ENCODE data around the gene SLC35E2B.
"Not testable (repeated sequence)": the region's sequence is repeated elsewhere in the genome, so short reads cannot be mapped to it uniquely, and the experiment has no call there.

SLC35E2B gene

DNA sequence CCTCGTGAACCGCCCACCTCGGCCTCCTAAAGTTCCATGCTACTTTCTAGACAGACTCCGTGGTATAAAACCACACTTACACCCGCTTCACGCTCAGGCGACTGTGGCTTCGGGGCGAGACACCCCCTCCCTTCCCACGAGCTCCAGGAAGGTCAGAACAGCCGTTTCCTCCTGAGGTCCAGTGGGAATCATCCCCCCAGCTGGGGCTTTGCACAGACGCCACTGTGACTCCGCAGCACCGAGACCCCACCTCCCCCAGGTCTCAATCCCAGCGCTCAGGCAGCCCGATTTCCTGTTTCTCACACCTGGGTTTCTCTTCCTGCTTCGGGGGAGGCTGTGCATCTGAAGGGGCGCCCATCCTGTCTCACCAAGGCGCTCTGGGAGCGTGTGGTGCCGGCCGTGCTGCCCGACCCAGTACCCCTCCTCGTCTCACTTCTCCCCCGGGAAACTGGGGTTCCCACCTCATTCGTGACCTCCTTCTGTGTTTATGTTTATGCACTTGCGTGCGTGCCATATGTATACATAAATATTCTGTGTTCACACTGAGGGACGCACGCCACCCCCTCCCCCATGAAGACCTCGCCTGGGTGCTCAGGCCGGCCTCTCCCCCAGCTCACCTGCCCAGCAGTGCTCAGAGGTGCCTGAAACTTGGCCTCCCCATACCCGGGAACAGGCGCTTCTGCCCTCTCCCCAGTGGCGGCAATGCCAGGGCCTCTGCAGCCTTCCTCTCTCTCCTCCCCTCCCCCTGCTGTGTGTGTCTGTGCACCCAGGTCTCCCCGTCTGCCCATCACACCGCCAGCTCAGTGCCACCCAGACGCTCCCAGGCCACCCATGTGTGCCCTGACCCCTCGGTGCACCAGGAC, 14.6 kb downstream of the SLC35E2B start:
- in situ Hi-C loops (cut with HindIII; ENCODE audit: low sequenced_read_pairs), result no loop called here

DNA sequence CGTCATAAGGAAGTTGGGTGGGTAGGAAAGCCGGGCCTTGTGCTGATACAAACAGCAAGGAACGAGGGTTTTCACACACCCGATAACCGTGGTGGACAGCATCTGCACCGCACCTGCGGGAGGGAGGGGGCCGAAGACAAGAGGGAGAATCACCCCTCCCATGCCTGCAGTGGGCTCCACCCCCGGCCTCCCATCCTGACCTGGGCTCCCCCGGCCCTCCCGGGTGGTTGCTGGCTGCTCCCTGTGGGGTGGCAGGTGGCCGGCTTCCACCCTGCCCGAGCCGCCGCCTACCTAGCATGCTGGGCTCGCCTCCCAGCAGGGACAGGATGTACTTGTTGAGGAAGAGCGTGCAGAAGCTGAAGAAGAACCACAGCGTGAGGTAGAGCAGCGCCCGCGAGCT, 16.5 kb downstream of the SLC35E2B start:
- in situ Hi-C loops (cut with HindIII; ENCODE audit: low sequenced_read_pairs), result not testable (repeated sequence)

DNA sequence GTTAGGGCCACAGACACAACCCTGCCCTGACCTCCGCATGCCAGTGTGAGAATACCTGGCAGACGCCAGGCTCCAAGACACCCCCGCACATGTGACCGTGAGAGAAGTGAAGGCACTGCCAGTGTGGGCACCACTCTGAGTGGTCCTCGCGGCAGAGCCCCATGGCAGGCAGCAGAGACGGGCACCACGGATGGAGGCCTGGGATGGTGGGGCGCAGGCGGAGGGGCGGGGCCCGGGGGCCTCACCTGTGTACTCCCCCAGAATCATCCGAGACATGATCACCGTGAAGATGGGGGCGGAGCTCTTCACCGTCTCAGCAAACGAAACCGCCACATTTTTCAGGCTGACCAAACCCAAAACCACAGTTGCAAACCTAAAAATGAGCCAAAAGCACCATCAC, 17.4 kb downstream of the SLC35E2B start:
- in situ Hi-C loops (cut with HindIII; ENCODE audit: low sequenced_read_pairs), result not testable (repeated sequence)

DNA sequence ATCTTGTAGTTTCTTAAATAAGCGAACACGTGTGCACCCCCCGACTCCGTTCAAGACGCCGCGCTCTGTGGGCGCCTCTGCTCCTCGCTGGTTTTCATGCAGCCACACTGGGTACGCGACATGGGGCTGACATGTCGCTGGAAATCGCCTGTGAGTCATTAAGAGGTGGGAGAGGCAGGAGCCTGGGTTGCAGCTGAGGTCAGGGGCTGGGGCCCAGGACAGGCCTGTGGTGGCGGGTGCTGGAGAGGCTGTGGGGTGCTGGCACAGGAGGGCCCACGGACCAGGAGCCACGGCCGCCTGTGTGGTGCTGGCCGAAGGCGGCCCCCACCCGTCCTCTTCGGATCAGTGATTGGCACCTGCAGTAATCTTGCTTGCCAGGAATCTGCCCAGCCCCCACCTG, 17.8 kb downstream of the SLC35E2B start:
- in situ Hi-C loops (cut with HindIII; ENCODE audit: low sequenced_read_pairs), result not testable (repeated sequence)

DNA sequence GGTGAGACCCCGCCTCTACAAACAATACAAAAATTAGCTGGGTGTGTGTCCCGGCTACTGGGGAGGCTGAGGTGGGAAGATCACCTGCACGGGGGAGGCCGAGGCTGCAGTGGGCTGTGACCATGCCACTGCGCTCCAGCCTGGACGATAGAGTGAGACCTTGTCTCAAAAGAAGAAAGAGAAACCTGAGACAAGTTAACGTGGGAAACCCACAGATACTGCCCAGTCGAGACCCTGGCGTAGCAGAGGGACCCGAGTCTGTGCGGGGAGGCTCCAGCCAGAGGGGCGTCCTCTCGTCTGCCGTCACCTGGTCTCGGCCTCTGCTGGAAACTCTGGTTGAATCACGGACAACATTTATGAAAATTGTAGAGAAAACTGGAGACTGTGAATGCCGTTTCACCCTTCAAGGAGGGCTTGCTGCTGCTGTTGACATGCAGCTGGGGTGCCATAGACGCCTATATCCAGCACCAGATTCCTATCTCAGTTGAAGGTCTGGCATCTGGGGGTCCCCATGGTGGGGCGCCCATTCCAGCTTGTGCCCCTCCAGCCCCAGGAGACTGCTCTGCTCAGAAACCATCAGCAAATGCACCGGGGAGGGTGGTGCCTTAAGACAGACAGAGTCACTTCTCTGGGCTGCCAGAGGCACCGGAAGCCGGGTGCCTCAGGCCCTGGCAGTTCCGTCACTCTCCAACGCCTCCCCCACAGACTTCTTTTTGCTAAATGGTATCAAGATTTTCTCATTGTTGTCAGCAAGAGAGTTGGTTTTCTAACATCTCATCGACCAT, 20.2 kb downstream of the SLC35E2B start:
- in situ Hi-C loops (cut with HindIII; ENCODE audit: low sequenced_read_pairs), result no loop called here

DNA sequence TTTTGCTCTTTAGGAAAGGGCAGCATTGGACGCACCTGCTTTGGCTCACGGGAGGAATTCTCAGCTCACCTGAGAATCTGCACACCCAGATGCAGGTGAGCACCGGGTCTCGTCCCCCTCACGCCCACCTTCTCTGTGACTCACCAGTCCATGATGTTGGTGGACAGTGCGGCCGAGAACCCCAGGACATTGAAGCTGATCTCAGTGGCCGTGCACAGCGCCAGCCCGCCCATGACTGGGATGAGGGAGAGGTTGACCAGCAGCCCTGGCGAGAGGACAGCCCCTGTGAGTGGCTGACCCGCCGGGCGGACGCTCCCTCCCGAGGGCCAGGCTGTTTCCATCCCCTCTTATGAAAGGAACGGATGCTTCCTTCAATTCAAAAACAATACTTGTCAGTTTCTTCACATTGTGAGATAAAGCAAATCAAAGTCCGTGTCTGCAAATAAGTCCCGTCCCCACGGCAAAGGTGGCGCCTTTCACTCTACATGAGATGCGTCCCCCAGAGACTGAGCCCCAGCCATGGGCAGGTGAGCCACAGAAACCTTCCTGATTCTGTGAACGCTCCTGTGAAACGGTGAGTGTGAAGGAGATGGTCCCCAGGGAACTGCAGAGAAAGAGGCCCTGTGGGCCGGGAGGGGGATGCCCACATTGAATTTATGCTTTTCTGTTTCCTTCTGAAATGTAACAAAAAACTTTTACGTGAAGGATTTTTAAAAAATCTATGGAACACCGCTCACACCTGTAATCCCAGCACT, 21.1 kb downstream of the SLC35E2B start:
- in situ Hi-C loops (cut with HindIII; ENCODE audit: low sequenced_read_pairs), result no loop called here

DNA sequence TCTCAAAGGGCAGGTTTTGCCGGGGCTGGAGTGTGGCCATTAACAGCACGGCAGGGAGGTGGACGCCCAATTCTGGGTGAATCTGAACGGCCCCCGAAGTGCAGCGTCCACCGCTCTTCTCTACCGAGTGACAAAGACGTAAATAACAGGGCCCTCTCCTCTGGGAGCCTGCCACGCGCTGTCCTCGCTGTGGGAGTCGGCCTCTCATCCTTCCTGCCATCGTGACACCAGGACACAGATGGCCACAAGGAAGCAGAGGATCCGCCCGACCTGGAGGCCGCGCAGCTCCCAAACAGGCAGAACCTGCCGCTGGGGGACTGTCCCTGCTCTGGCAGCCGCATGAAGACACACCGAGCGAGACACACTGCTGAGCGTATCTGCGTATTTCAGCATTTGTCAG, 21.7 kb downstream of the SLC35E2B start:
- in situ Hi-C loops (cut with HindIII; ENCODE audit: low sequenced_read_pairs), result no loop called here

DNA sequence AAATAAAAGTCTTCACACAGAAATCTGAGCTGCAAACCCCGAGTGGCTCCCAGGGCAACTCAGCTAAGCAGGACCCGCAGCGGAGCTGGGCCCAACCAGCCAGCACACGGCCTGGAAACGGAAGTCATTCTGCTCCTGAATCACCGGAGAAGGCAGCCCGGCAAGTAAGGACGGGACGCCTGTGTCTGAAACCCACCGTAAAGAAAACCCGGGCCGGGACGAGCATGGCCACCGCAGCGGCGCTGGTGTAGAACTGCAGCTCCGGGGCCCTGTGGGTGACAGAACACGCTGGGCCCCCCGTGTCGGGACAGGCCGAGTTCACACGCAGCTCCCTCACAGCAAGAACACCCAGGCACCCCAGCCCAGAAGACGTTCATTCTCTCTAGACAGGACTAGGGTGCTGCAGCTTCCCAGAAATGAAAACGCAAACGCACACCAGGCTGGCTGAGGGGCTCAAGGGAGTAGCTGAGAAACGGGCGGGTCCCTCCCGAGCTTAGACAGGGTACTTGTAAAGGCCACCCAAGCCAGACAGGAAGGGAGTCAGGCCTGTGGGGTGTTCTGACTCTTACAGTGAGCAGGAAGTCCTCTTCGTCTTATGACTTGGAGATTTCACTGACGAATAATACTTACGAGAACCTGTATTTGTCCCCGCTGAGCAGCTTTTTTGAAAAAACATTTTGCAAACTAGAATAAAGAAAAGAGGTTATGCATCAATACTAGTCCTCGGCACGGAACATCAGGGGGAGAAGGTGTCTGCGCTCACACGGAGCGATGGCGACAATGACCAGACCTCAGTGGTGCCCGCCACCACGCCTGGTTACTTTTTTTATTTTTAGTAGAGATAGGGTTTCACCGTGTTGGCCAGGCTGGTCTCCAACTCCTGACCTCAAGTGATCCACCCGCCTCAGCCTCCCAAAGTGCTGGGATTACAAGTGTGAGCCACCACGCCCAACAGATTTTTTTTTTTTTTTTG, 22.8 kb downstream of the SLC35E2B start:
- in situ Hi-C loops (cut with HindIII; ENCODE audit: low sequenced_read_pairs), result no loop called here

DNA sequence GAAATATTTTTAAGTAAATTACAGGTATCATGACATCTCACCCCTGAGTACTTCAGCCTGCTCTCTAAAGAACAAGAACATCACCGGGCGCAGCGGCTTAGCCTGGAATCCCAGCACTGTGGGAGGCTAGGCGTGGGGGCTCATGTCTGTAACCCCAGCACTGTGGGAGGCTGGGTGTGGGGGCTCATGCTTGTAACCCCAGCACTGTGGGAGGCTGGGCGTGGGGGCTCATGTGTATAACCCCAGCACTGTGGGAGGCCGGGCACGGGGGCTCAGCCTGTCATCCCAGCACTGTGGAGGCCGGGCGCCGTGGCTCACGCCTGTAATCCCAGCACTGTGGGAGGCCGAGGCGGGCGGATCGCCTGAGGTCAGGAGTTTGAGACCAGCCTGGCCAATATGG, 26.1 kb downstream of the SLC35E2B start:
- in situ Hi-C loops (cut with HindIII; ENCODE audit: low sequenced_read_pairs), result no loop called here

DNA sequence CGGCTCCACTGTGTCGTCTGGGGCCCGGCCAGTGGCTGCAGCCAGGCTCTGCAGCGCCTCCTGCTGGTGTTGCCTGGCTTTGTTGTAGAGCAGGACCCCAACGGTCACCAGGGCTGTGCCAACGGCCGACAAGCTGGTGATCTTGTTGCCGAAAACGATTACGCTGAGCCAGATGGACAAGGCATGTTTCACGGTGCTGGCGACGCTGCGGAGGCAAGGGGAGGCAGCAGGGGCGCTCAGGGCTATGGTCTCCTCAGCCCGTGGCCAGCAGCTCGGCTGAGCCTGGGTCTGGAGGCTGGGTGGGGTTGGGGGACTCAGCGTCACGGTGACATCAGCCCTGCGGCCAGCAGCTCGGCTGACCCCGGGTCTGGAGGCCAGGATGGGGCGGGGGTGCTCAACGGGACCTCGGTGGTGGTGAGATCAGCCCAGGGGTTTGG, 26.8 kb downstream of the SLC35E2B start:
- in situ Hi-C loops (cut with HindIII; ENCODE audit: low sequenced_read_pairs), result no loop called here

DNA sequence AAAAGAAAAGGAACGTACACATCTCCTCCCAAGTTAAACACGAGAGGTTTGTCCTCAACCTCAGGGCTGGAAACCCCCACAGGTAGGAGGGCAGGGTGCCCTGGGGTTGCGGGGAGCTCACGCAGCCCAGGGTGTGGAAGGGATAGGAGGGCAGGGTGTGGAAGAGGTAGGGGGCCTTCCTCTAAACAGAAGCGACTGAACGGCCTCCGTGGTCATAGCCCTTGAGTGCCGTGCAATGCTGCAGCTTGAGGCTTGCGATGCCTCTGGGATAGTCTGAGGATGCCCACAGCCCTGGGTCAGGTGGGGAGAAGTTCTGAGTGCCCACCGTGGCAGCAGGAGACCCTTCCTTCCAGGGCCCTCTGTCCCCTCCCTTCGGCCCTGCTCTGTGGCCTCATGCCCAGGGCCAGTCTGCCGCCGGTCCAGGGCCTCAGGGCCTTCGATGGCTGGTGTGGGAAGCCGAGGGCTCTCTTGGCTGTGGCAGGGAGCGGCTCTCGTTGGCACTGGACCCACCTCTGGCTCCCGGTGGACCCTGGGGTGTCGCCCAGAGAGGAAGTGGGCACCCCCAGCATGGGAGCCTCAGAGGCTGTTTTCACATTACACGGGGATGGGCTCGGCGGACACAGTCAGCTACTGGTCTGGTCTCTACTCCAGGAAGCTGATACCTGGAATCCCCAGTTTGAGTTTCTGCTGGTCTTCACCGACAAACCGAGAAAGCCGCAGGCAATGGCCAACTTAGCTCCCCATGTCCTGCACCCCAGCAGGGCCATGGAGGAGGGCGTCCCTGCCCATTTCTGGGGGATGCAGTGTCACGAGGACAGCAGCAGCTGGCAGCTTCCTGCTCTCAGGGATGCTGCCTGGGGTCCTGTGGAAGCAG, 27.4 kb downstream of the SLC35E2B start:
- in situ Hi-C loops (cut with HindIII; ENCODE audit: low sequenced_read_pairs), result no loop called here

DNA sequence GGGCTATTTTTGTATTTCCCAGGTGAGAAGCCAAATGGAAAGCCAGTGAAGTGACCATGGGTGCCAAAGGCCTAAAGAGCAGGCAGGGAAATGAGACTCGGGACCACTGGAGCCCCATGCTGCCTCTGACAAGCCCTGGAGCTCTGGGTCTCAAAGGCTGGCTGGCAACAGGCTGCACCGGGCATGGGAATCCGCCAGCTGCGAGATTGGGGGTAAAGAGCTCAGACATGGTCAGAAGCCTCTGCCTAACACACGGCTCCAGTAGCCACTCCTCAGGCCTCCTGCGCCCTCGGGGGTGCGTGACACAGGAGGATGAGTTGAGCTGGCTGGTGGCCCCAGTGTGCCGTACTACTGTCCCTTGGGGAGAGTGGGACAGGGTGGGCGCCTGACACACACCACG, 28.3 kb downstream of the SLC35E2B start:
- in situ Hi-C loops (cut with HindIII; ENCODE audit: low sequenced_read_pairs), result not testable (repeated sequence)

DNA sequence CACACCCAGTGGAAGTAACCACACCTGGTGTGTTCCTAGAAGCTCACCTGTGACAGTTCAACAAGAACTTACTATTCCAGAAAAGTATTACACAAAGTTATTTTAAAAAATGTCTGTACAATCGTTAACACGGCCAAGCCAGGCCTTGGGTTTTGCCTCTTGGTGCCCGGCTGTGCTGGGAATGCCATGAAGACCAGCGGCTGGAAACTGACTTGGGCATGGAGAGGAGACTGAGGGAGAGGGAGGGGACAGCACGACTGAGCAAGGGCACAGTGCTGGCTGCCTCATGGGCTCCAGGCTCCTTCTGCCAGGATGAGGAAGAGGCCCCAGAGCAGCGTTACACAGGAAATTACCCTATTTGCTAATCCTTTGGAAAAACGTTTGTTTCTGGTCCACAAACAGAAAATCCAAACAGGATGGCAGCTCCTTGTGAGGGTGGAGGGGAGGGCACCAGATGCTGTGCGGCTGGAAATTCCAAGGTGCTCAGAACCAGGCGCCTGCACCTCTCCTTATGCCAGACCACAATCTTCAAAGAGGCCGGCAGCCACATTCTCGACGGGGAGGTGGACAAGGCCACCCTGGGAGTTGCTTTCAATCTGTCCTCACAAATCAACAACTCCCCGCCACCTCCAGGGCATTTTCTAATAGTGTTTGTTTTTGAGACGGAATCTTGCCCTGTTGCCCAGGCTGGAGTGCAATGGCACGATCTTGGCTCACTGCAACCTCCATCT, 29.6 kb downstream of the SLC35E2B start:
- in situ Hi-C loops (cut with HindIII; ENCODE audit: low sequenced_read_pairs), result not testable (repeated sequence)

DNA sequence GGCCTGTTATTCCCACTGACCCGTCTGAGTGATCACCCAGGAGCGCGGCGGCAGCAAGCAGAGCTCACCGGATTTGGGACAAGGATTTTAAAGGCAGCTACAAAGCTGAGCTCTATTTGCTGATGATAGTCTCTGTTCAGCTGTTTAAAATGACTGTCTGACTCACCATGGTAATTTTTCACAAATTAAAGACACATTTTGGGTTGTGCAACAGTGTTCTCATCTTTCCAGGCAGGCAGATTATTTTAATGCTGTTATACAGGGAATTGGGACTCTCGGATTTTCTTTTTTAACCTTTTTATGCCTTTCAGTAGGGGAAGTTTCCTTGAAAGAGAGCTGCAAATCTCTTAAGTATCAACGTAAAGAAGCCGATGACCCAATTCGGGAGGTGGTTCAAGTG, 30.2 kb downstream of the SLC35E2B start:
- in situ Hi-C loops (cut with HindIII; ENCODE audit: low sequenced_read_pairs), result not testable (repeated sequence)

DNA sequence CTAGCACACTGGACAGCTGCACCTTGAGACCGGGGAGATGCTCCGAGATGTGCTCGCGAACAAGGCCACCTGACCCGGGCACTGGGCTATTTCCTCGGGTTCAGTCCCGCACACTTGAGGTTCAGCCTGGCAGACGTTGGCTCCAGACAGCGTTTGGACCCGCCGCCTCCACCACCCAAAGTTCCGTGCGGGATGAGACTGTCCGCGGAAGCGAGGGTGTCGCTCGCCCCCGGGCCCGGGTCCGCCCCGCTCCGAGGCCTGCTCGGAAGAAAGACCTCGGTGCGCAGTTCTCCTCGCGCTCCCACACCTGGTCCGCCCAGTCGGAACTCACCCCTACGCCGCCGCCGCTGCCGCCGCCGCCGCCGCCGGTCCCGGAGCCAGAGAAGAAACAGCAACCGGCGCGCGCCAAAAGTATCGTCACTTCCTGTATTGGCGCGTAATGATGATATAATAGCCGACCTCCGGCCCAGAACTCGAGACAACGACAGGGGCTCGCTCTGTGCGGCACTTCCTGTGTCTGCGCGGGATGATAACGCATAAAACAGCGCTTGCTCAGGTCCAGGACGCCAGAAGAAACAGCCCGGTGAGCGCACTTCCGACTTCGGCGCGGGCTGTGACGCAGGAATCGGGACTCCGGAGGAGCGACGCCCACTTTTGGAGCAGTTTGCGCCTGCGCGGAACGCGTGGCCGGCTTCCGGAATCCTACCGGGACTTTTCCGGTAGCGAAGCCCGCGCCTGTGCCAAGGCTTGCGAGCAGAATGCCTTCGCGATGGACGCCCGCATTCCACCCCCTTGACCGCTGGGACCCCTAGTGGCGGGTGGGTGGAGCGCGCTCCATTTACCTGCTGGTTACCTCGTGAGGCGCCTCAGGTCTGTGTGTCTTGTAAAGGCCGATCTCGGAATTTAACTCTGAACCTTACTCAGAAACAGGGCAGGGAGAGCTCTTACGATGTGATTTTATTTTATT, 33.7 kb downstream of the SLC35E2B start, which contains the start of gene CDK11B:
TSS of gene CDK11B (minus strand) at position 422 of the 967 bp plus-strand sequence. CDS start 1,519 bp downstream, outside the sequence.
- in situ Hi-C loops (cut with HindIII; ENCODE audit: low sequenced_read_pairs), result not testable (repeated sequence)

DNA sequence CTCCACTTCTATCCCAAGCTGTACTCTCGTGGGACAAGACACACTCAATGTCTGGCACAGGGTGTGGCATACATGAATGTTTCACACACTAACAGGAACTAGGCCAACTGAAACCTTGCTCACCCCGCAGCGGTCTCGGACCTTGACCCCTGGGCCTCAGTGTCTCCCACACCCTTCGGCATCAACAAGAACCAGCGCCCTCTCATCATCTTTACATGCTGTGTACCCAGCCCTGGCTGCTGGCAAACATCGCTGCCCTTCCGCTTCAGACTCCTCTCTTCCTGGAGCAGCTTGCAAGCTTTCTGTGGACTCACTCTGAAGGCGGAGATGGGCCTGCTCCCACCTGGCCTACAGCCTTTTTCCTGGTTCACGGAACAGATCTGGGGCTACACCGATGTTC, 44.3 kb downstream of the SLC35E2B start:
- in situ Hi-C loops (cut with HindIII; ENCODE audit: low sequenced_read_pairs), result not testable (repeated sequence)

DNA sequence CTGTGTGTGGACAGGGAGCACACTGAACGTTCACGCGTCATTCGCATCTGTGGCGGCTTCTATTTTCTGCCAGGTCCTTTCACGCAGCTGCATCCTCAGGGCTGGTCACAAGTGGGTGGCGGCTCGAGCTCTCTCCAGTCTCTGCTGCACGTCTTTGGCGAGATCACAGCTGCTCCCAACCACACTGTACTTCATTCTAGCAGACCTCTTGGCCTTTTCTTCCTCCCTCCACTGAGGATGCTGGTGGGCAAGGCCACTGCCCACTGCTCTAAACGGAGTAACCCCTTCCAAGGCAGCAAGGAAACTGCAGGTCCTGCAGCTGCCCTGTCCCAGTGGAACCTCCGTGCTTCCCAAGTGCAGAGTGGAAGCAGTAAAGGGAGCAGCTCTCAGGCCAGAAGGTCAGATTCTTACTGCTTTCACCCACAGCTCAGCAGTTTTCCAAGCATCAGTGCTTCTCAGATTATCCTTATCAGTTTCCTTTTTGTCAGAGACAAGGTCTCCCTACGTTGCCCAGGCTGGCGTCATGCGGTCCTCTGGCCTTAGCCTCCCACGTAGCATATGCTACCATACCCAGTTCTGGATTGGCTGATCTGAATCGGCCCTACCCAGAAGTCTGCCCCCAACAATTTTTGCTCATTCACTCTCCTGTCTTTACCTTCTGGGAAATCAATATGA, 44.9 kb downstream of the SLC35E2B start:
- in situ Hi-C loops (cut with HindIII; ENCODE audit: low sequenced_read_pairs), result not testable (repeated sequence)

Data from DLD1 (cell line).